SK-N-SH (cell line): ENCODE measurements around the gene GAMT.

ENCODE experiments used
- ELF1 ChIP-seq: IDR thresholded peaks from 2 replicates; pipeline ENCODE4 v1.4.0; 2012
- EP300 ChIP-seq, 2 experiments: IDR thresholded peaks; 2 replicates each; pipeline versions ENCODE4 v1.4.0 to v1.6.1; 2012; ENCODE audit warnings: borderline replicate concordance in 1 of 2, low read depth in 1 of 2, low read length in 1 of 2
- JUND ChIP-seq: IDR thresholded peaks from 2 replicates; pipeline ENCODE4 v1.4.0; 2012
- NRF1 ChIP-seq: IDR thresholded peaks from 2 replicates; pipeline ENCODE4 v1.6.1; 2012; ENCODE audit warnings: low read depth, mild to moderate bottlenecking, low read length
- RAD21 ChIP-seq: IDR thresholded peaks from 2 replicates; pipeline ENCODE4 v1.6.1; 2012; ENCODE audit warnings: mild to moderate bottlenecking, low read length
- SMC3 ChIP-seq: IDR thresholded peaks from 2 replicates; pipeline ENCODE4 v1.6.1; 2012; ENCODE audit warnings: low read depth, low read length, improper control_type of control experiment
- YY1 ChIP-seq: IDR thresholded peaks from 2 replicates; pipeline ENCODE4 v1.4.0; 2012; ENCODE audit warnings: low read depth, mild to moderate bottlenecking
- TF ChIP-seq, protein P1 (sequence below): fragments of 200-600 bp; sonication (generic); IDR thresholded peaks from 2 replicates; pipeline ENCODE4 v1.6.1; 2017; ENCODE audit warnings: antibody characterized with exemption, mild to moderate bottlenecking, moderate library complexity
- TF ChIP-seq, protein P2 (sequence below): fragments of 150-350 bp; IDR thresholded peaks from 2 replicates; pipeline ENCODE4 v1.6.1; 2017; ENCODE audit warnings: antibody characterized with exemption, low read length, low read depth, borderline replicate concordance
- TF ChIP-seq, protein P3 (sequence below): IDR thresholded peaks from 2 replicates; pipeline ENCODE4 v1.4.0; 2012; ENCODE audit warnings: low read depth, borderline replicate concordance

DNA sequence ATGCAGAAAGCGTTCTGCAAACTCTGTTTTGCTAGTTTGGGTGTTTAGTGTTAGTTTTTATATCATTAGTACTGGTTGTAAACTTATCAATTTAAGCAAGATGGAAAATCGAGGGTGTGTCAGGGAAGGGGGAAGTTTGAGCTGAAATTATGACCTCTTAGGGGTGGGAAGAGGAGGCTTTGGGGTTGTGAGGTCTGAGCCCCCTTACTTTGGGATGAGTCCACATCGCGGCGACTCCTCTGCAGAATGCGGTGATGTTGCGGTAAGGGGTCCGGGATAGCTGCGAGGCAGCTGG, 18.4 kb downstream of the GAMT start:
- no peak for TF ChIP-seq NRF1
- TF ChIP-seq, protein P1, sequence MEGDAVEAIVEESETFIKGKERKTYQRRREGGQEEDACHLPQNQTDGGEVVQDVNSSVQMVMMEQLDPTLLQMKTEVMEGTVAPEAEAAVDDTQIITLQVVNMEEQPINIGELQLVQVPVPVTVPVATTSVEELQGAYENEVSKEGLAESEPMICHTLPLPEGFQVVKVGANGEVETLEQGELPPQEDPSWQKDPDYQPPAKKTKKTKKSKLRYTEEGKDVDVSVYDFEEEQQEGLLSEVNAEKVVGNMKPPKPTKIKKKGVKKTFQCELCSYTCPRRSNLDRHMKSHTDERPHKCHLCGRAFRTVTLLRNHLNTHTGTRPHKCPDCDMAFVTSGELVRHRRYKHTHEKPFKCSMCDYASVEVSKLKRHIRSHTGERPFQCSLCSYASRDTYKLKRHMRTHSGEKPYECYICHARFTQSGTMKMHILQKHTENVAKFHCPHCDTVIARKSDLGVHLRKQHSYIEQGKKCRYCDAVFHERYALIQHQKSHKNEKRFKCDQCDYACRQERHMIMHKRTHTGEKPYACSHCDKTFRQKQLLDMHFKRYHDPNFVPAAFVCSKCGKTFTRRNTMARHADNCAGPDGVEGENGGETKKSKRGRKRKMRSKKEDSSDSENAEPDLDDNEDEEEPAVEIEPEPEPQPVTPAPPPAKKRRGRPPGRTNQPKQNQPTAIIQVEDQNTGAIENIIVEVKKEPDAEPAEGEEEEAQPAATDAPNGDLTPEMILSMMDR = no peak; the same call in 1 of the 2 replicates
- TF ChIP-seq EP300 (IDR thresholded peaks at IDR 0.05; ENCODE audit: borderline replicate concordance in 1 of 2, low read depth in 1 of 2, low read length in 1 of 2) = peak in 1 of 2 experiments; percentile 18; a peak in 1 of 4 replicates
- no peak for TF ChIP-seq SMC3
- TF ChIP-seq JUND = no peak
- TF ChIP-seq, protein P2, sequence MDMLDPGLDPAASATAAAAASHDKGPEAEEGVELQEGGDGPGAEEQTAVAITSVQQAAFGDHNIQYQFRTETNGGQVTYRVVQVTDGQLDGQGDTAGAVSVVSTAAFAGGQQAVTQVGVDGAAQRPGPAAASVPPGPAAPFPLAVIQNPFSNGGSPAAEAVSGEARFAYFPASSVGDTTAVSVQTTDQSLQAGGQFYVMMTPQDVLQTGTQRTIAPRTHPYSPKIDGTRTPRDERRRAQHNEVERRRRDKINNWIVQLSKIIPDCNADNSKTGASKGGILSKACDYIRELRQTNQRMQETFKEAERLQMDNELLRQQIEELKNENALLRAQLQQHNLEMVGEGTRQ = no peak
- TF ChIP-seq, protein P3, sequence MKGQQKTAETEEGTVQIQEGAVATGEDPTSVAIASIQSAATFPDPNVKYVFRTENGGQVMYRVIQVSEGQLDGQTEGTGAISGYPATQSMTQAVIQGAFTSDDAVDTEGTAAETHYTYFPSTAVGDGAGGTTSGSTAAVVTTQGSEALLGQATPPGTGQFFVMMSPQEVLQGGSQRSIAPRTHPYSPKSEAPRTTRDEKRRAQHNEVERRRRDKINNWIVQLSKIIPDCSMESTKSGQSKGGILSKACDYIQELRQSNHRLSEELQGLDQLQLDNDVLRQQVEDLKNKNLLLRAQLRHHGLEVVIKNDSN = no peak
- TF ChIP-seq ELF1 = no peak
- TF ChIP-seq RAD21 = no peak
- no peak for TF ChIP-seq YY1
